HCT116 (cell line): ENCODE results near the gene TNP1. TPM values are rescaled to one million over a fixed set of nuclear protein-coding genes. Genes with fewer than 3 reads are reported as not detected.

Experiments used
- ATAC-seq: fragments of 200-7000 bp; cut with Tn5 transposase; 2 replicates; pipeline ENCODE4 v1.9.1; 2020; ENCODE audit warnings: mild to moderate bottlenecking, moderate library complexity
- BruUV-seq: library from RNA; stranded (reverse); fragments of 400-500 nt; replicated peaks from 2 replicates; lab custom pipeline; 2021; lab: Mats Ljungman, UMichigan
- CTCF ChIA-PET: fragments of 300-600 bp; sonication (Branson Sonifier 250); formaldehyde crosslinking; loops from one replicate; lab custom pipeline; 2021; ENCODE audit warnings: antibody characterized with exemption; lab: Charles Lee
- POLR2A ChIA-PET: fragments of 300-600, 350-600 bp; sonication (Branson Sonifier 250); formaldehyde crosslinking; loops from one replicate; lab custom pipeline; 2021; ENCODE audit warnings: antibody characterized with exemption; lab: Charles Lee
- RAD21 ChIA-PET, 2 experiments: fragments of 300-600 bp; sonication (Branson Sonifier 250); formaldehyde crosslinking; loops; one replicate each; lab custom pipeline; 2023; ENCODE audit warnings: low total read pairs in 2 of 2; ENCODE audit not compliant: uncharacterized antibody in 2 of 2, unreplicated experiment in 2 of 2, low non-redundant PET in 1 of 2; lab: Charles Lee
- DNase-seq: peaks from one replicate; pipeline ENCODE4 v3.0.0-alpha.2; 2010; ENCODE audit warnings: low read depth, low spot score
- H2AFZ ChIP-seq: fragments of 200-600 bp; shearing (Covaris generic), sonication (generic); 2 replicates; pipeline ENCODE4 v1.6.1; 2017; ENCODE audit warnings: low read depth, mixed run types, mixed read lengths, antibody characterized with exemption, low read length; ENCODE audit not compliant: poor library complexity, severe bottlenecking
- H3K27ac ChIP-seq: 2 replicates; pipeline ENCODE4 v1.5.1; 2012; ENCODE audit warnings: low read depth, low read length
- H3K27me3 ChIP-seq: fragments of 200-600 bp; sonication (generic); 2 replicates; pipeline ENCODE4 v1.6.1; 2016; ENCODE audit warnings: mixed run types, low read length, mixed read lengths; ENCODE audit not compliant: insufficient read depth
- H3K36me3 ChIP-seq, 2 experiments: fragments of 200-500 bp in 1 of 2; fragments of 200-600 bp in 1 of 2; sonication (Bioruptor generic) in 1 of 2; sonication (generic) in 1 of 2; 2 replicates each; pipeline versions ENCODE4 v1.5.1 to v1.6.1; 2014 to 2016; ENCODE audit warnings: low read length in 2 of 2, inconsistent platforms in 1 of 2, mixed read lengths in 1 of 2, mixed run types in 1 of 2; ENCODE audit not compliant: insufficient read depth in 2 of 2, control insufficient read depth in 1 of 2
- H3K4me1 ChIP-seq, 2 experiments: fragments of 200-600 bp in 1 of 2; sonication (generic) in 1 of 2; 2 replicates each; pipeline versions ENCODE4 v1.5.1 to v1.6.1; 2012 to 2017; ENCODE audit warnings: low read length in 2 of 2, inconsistent platforms in 1 of 2, mild to moderate bottlenecking in 1 of 2, mixed read lengths in 1 of 2, mixed run types in 1 of 2, moderate library complexity in 1 of 2; ENCODE audit not compliant: insufficient read depth in 2 of 2, control insufficient read depth in 1 of 2
- H3K4me2 ChIP-seq: fragments of 200-600 bp; sonication (generic); 2 replicates; pipeline ENCODE4 v1.6.1; 2017; ENCODE audit warnings: mixed run types, low read length, mixed read lengths
- H3K4me3 ChIP-seq, 2 experiments: fragments of 200-600 bp in 1 of 2; sonication (generic) in 1 of 2; replicated peaks in 1 of 2; 2 replicates each; pipeline ENCODE4 v1.5.1; 2011 to 2016; ENCODE audit warnings: low read length in 2 of 2, control low read depth in 1 of 2, low read depth in 1 of 2, mild to moderate bottlenecking in 1 of 2, mixed read lengths in 1 of 2, mixed run types in 1 of 2
- H3K79me2 ChIP-seq: fragments of 200-600 bp; sonication (generic); 2 replicates; pipeline ENCODE4 v1.6.1; 2017; ENCODE audit warnings: mild to moderate bottlenecking, mixed run types, low read length, moderate library complexity, mixed read lengths; ENCODE audit not compliant: insufficient read depth
- H3K9ac ChIP-seq: fragments of 200-600 bp; sonication (generic); 2 replicates; pipeline ENCODE4 v1.6.1; 2016; ENCODE audit warnings: low read length, mixed read lengths
- H3K9me2 ChIP-seq: fragments of 200-600 bp; sonication (generic), shearing (Covaris generic); 2 replicates; pipeline ENCODE4 v1.6.1; 2017; ENCODE audit warnings: mixed run types, mild to moderate bottlenecking, moderate library complexity; ENCODE audit not compliant: insufficient read depth
- H3K9me3 ChIP-seq, 2 experiments: fragments of 200-500 bp in 1 of 2; fragments of 200-600 bp in 1 of 2; sonication (Bioruptor generic) in 1 of 2; sonication (generic) in 1 of 2; 2 replicates each; pipeline ENCODE4 v1.6.1; 2014 to 2017; ENCODE audit warnings: low read length in 2 of 2, mixed read lengths in 2 of 2, inconsistent platforms in 1 of 2, low read depth in 1 of 2, mild to moderate bottlenecking in 1 of 2, mixed run types in 1 of 2, moderate library complexity in 1 of 2; ENCODE audit not compliant: control insufficient read depth in 1 of 2, insufficient read depth in 1 of 2
- H4K20me1 ChIP-seq: fragments of 200-600 bp; sonication (generic), shearing (Covaris generic); 2 replicates; pipeline ENCODE4 v1.6.1; 2017; ENCODE audit warnings: mixed run types, mild to moderate bottlenecking, moderate library complexity; ENCODE audit not compliant: insufficient read depth
- ATF3 ChIP-seq: IDR thresholded peaks from 2 replicates; pipeline ENCODE4 v1.6.1; 2012
- CBX3 ChIP-seq: IDR thresholded peaks from 2 replicates; pipeline ENCODE4 v1.6.1; 2012; ENCODE audit warnings: low read depth
- CEBPB ChIP-seq: IDR thresholded peaks from 2 replicates; pipeline ENCODE4 v1.6.1; 2012; ENCODE audit warnings: low read depth
- CTCF ChIP-seq, 3 experiments: fragments of 200-600 bp in 1 of 3; sonication (generic) in 1 of 3; IDR thresholded peaks in 2 of 3; conservative IDR thresholded peaks in 1 of 3; 2 replicates each; pipeline ENCODE4 v1.5.1; 2012 to 2017; ENCODE audit warnings: low read depth in 2 of 3, low read length in 2 of 3, antibody characterized with exemption in 1 of 3, borderline replicate concordance in 1 of 3, control low read depth in 1 of 3, mild to moderate bottlenecking in 1 of 3, mixed read lengths in 1 of 3, mixed run types in 1 of 3, moderate library complexity in 1 of 3; ENCODE audit not compliant: insufficient read depth in 1 of 3
- EGR1 ChIP-seq: IDR thresholded peaks from 2 replicates; pipeline ENCODE4 v1.6.1; 2012; ENCODE audit warnings: low read depth
- EZH2 ChIP-seq: fragments of 200-600 bp; sonication (generic); IDR thresholded peaks from 2 replicates; pipeline ENCODE4 v1.6.1; 2017; ENCODE audit warnings: antibody characterized with exemption, mixed run types
- FOSL1 ChIP-seq: IDR thresholded peaks from 2 replicates; pipeline ENCODE4 v1.6.1; 2012; ENCODE audit warnings: low read depth
- JUND ChIP-seq: IDR thresholded peaks from 2 replicates; pipeline ENCODE4 v1.6.1; 2012
- POLR2AphosphoS5 ChIP-seq: IDR thresholded peaks from 2 replicates; pipeline ENCODE4 v1.6.1; 2011; ENCODE audit warnings: mild to moderate bottlenecking, low read depth, low read length, moderate library complexity
- RAD21 ChIP-seq: IDR thresholded peaks from 2 replicates; pipeline ENCODE4 v1.6.1; 2012; ENCODE audit warnings: low read depth, mild to moderate bottlenecking
- REST ChIP-seq: IDR thresholded peaks from 2 replicates; pipeline ENCODE4 v1.6.1; 2012; ENCODE audit warnings: low read depth
- SIN3A ChIP-seq: IDR thresholded peaks from 2 replicates; pipeline ENCODE4 v1.6.1; 2012; ENCODE audit warnings: low read depth
- SRF ChIP-seq: IDR thresholded peaks from 2 replicates; pipeline ENCODE4 v1.6.1; 2012; ENCODE audit warnings: low read depth
- TCF7L2 ChIP-seq: IDR thresholded peaks from 2 replicates; pipeline ENCODE4 v1.7.0; 2011; ENCODE audit warnings: borderline replicate concordance, inconsistent platforms; ENCODE audit not compliant: insufficient read depth, insufficient read length; ENCODE audit errors: extremely low read depth
- ZNF274 ChIP-seq: fragments of 200-500 bp; sonication (Bioruptor generic); IDR thresholded peaks from 2 replicates; pipeline ENCODE4 v1.6.1; 2014; ENCODE audit warnings: mild to moderate bottlenecking, low read depth, low read length, inconsistent platforms
- intact Hi-C: fragments of 100-400 bp; cut with micrococcal nuclease; formaldehyde crosslinking; loops from 2 replicates; pipeline ENCODE4 v1.10.0; 2022
- total RNA-seq: library from RNA; stranded (reverse); gene quantifications from one replicate; pipeline ENCODE4 v1.2.1, GENCODE V29; 2021; ENCODE audit not compliant: unreplicated experiment

Gene TNP1
- total RNA-seq, 1 experiment from 2014 or later = not detected

- ChIA-PET RAD21 (no interaction called here), CTCF (no interaction called here), POLR2A (no interaction called here)
- Histone ChIP-seq H3K27ac (no peak overlapping the region), H3K4me2 (no peak overlapping the region), H4K20me1 (no peaks in the 10 kb centered on the region), H3K79me2 (no peaks in the 10 kb centered on the region), H3K4me1 (no peaks in the 10 kb centered on the region), H3K4me3 (no peak overlapping the region), H2AFZ (no peak overlapping the region), H3K9me3 (no peaks in the 10 kb centered on the region), H3K27me3 (peaks cover 31% of the 10 kb centered on the region), H3K9me2 (no peaks in the 10 kb centered on the region), H3K9ac (no peak overlapping the region), H3K36me3 (no peaks in the 10 kb centered on the region)
- ATAC-seq (no peak), DNase-seq (no peak)
- BruUV-seq = no TSS peak
- intact Hi-C loops = no loop called here
- no peak for TF ChIP-seq SIN3A
- no peak for TF ChIP-seq REST
- TF ChIP-seq ZNF274 = no peak
These were observed 4.3 kb downstream of the TNP1 start for GRCh38 chr2:216855605-216856004.

- no peak overlapping the region for H3K9ac ChIP-seq
- H3K4me1 ChIP-seq = no peaks in the 10 kb centered on the region
- H3K4me3 ChIP-seq = no peak overlapping the region
- ChIA-PET CTCF (no interaction called here), RAD21 (no interaction called here), POLR2A (no interaction called here)
- no peaks in the 10 kb centered on the region for H3K9me2 ChIP-seq
- BruUV-seq = no TSS peak
- H3K4me2 ChIP-seq = no peak overlapping the region
- H3K9me3 ChIP-seq = no peaks in the 10 kb centered on the region
- DNase-seq (no peak), ATAC-seq (no peak)
- H3K27me3 ChIP-seq = peaks cover 30% of the 10 kb centered on the region
- H3K79me2 ChIP-seq = no peaks in the 10 kb centered on the region
- intact Hi-C loops = no loop called here
- no peak overlapping the region for H2AFZ ChIP-seq
- no peak overlapping the region for H3K27ac ChIP-seq
- no peaks in the 10 kb centered on the region for H4K20me1 ChIP-seq
- H3K36me3 ChIP-seq = no peaks in the 10 kb centered on the region
- TF ChIP-seq EGR1 = no peak
- TF ChIP-seq ATF3 = no peak
- TF ChIP-seq EZH2 = no peak
- TF ChIP-seq TCF7L2 = no peak
- no peak for TF ChIP-seq CEBPB
- TF ChIP-seq RAD21 = no peak
- TF ChIP-seq CBX3 = no peak
- TF ChIP-seq SRF = no peak
- TF ChIP-seq JUND = no peak
- TF ChIP-seq FOSL1 = no peak
- TF ChIP-seq POLR2AphosphoS5 = no peak
- no peak for TF ChIP-seq CTCF (IDR thresholded peaks at IDR 0.05 in 2 of 3, conservative IDR thresholded peaks at IDR 0.05 in 1 of 3; ENCODE audit: borderline replicate concordance in 1 of 3, insufficient read depth in 1 of 3, low read depth in 2 of 3, low read length in 2 of 3)
These were observed 4.8 kb downstream of the TNP1 start for GRCh38 chr2:216855079-216855478.
